Parietal lobe (tissue), 1 donor: ENCODE results near the gene GADD45G. TPM values are rescaled to one million over a fixed set of nuclear protein-coding genes. Genes with fewer than 3 reads are reported as not detected.

Experiments
- total RNA-seq: library from RNA; depleted of rRNA; stranded (reverse); fragments of >200 nt; gene quantifications from one replicate; pipeline ENCODE4 v1.2.3, GENCODE V29; 2014

Gene GADD45G, protein sequence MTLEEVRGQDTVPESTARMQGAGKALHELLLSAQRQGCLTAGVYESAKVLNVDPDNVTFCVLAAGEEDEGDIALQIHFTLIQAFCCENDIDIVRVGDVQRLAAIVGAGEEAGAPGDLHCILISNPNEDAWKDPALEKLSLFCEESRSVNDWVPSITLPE
- 13.8 TPM for total RNA-seq

DNA sequence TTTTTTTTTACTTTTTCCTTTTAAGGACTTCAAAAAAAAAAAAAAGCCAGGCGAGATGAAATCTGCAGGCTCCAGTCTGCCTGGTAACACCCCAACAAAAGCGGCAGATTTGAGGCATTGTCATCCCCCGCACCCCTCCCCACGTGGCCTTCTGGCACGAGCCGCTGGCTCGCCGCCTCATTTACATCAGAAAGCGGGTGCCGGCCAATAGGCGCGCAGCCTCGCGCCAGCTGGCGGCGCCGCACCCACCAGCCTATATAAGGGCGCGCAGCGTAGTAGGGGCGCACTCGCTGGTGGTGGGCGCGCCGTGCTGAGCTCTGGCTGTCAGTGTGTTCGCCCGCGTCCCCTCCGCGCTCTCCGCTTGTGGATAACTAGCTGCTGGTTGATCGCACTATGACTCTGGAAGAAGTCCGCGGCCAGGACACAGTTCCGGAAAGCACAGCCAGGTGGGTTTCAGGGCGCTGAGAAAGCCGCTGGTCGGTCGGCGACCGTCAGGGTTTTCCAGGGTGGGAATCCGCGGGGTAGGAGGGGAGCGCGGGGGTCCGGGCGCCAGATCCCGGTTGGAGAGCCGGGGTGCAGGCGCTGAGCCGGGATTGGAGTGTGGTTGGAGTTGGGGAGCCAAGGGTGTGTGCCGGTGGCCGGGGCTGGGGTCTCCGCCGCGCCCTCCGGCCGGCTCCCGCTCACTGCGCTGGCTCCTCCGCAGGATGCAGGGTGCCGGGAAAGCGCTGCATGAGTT lies at the start of gene GADD45G:
TSS of gene GADD45G (plus strand) at position 284 of the 736 bp plus-strand sequence. CDS start at position 394, 110 bp downstream.

Other genes starting within 250 kb of the GADD45G start
- 38.2 TPM for gene SEMA4D, start 106.9 kb upstream of the GADD45G start, total RNA-seq